ENCODE measurements around the gene CLSTN2.

- TF ChIP-seq POLR2AphosphoS5 (IDR thresholded peaks at IDR 0.05) (no peak), CTCF (IDR thresholded peaks at IDR 0.05 in 8 of 11, conservative IDR thresholded peaks at IDR 0.05 in 3 of 11) (no peak), POLR2A (IDR thresholded peaks at IDR 0.05) (no peak)
Measured at GRCh38 chr3:139944256-139944910, 9.4 kb downstream of the CLSTN2 start.
